Mononuclear cell (primary cell): ENCODE data around the gene IGF2BP3. TPM values are rescaled to one million over a fixed set of nuclear protein-coding genes. Genes with fewer than 3 reads are reported as not detected.
"Not testable (repeated sequence)": the region's sequence is repeated elsewhere in the genome, so short reads cannot be mapped to it uniquely, and the experiment has no call there.

Experiments used
- H3K27me3 ChIP-seq: 2 replicates; pipeline ENCODE4 v1.6.0; 2011; ENCODE audit warnings: low read length, control low read depth; ENCODE audit not compliant: insufficient read depth
- H3K4me1 ChIP-seq: 2 replicates; pipeline ENCODE4 v1.5.1; 2011; ENCODE audit warnings: mild to moderate bottlenecking, low read length, control low read depth; ENCODE audit not compliant: insufficient read depth
- H3K4me3 ChIP-seq: 2 replicates; pipeline ENCODE4 v1.5.1; 2011; ENCODE audit warnings: mild to moderate bottlenecking, low read length, moderate library complexity
- H3K9me3 ChIP-seq: 2 replicates; pipeline ENCODE4 v1.5.1; 2011; ENCODE audit warnings: low read depth, mild to moderate bottlenecking, control low read depth, low read length
- total RNA-seq: library from RNA; depleted of rRNA; stranded (reverse); fragments of >200 nt; gene quantifications from one replicate; pipeline ENCODE4 v1.2.3, GENCODE V29; 2012

The IGF2BP3 gene
- total RNA-seq, 1 donor = 13.7 TPM

GRCh38 chr7:23335621-23336020 lies 134.7 kb downstream of the IGF2BP3 start:
- Histone ChIP-seq H3K9me3 (no peaks in the 10 kb centered on the region), H3K27me3 (peaks cover 3% of the 10 kb centered on the region), H3K4me1 (no peaks in the 10 kb centered on the region), H3K4me3 (no peak overlapping the region)

DNA sequence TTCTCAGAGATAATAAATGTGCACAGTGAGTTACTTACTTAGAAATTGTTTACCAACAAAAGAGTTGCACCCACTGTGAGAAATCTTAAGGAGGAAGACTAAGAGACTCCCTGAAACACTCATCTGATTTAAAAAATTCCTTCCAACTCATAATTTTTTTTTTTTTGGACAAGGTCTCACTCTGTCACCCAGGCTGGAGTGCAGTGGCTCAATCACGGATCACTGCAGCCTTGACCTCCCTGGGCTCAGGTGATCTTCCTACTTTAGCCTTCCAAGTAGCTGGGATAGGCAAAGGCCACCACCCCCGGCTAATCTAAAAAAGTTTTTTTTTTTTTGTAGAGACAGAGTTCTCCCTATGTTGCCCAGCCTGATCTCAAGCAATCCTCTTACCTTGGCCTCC lies 135.2 kb downstream of the IGF2BP3 start:
- Histone ChIP-seq H3K27me3 (peaks cover 3% of the 10 kb centered on the region), H3K9me3 (no peaks in the 10 kb centered on the region), H3K4me3 (no peak overlapping the region), H3K4me1 (no peaks in the 10 kb centered on the region)

DNA sequence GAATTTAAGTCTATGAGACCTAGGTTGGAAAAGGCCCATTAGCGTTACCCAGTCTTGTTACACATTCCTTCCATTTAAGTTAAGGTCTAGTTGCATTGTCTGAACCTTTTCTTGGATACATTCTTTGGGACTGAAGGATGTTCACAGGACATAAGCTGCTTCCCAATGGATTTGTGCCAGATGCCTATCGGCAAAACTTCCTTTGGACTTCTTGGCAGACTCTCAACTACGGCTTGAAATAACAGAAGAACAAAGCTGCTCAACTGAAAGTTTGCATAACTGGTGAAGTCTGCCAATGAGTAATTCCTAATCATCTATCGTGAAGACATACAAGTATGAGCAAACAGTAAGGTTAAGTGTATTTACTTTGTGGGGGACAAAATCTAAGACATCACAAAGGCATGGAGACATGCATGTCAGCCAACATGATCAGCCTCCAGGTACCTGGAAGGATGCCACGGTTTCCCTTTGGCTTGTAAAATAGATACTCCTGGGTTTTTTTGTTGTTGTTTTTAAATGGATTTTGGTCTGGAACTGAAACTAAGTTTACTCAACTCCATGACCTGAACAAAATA lies 135.7 kb downstream of the IGF2BP3 start:
- no peaks in the 10 kb centered on the region for H3K9me3 ChIP-seq
- H3K4me3 ChIP-seq = no peak overlapping the region
- peaks cover 3% of the 10 kb centered on the region for H3K27me3 ChIP-seq
- no peaks in the 10 kb centered on the region for H3K4me1 ChIP-seq

DNA sequence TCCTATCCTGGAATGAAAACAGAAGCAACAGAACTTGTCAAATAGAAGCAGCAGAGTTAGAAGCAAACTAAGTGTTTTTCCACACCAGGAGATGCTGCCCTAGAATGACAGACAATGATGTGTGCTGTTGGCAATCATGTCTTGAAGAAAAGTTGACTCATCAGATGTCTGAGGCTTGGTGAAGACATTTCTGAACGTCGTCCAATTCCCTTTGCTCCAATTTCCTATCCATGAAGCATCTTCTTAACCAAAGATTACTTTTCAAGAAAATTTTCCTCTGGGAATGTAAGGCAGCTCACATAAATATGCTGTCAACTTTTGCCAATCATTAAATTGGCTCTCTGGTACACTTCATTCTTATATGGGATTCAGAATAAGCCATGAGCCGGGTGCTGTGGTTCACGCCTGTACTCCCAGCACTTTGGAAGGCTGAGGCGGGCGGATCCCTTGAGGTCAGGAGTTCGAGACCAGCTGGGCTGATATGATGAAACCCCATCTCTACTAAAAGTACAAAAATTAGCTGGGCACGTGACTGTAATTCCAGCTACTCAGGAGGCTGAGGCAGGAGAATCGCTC lies 136.5 kb downstream of the IGF2BP3 start:
- Histone ChIP-seq H3K4me1 (no peaks in the 10 kb centered on the region), H3K27me3 (peaks cover 3% of the 10 kb centered on the region), H3K9me3 (no peaks in the 10 kb centered on the region), H3K4me3 (no peak overlapping the region)

DNA sequence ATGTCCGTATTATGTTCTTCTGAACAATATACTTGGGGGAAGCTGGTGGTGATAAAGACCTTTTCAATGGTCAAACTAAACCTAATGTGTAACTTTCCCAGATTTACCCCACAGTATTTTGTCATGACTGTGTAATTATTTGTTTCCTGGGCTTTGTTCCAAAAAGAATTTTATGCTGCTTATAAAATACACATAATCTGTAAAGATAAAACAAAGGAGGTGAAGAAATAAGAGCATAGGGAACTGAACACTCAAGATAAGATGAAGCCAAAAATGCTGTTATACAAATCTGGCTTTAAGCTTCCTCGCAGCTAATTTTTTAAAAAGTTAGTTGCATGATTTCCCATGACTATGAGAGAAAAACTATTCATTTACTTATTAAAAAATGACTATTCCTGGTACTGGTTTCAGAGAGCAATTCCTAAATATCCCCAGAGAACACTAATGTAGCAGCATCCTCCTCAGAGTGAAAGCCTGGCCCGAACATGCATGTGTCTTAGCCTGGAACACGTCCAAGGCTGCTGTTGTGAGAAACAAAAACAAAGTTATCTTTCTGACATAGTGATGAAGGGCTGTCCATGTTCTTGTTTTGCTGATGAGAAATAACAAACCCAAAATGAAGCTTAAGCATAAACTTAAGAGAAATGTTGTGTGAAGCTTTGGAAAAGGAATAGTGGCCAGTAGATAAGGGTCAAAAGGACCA lies 137.2 kb downstream of the IGF2BP3 start:
- no peak overlapping the region for H3K4me3 ChIP-seq
- H3K9me3 ChIP-seq = no peaks in the 10 kb centered on the region
- H3K27me3 ChIP-seq = peaks cover 3% of the 10 kb centered on the region
- H3K4me1 ChIP-seq = no peaks in the 10 kb centered on the region

- Histone ChIP-seq H3K4me3 (no peak overlapping the region), H3K9me3 (no peaks in the 10 kb centered on the region), H3K4me1 (no peaks in the 10 kb centered on the region), H3K27me3 (peaks cover 1% of the 10 kb centered on the region)
Measured at GRCh38 chr7:23332193-23332592, 138.1 kb downstream of the IGF2BP3 start.

- Histone ChIP-seq H3K9me3 (no peaks in the 10 kb centered on the region), H3K27me3 (no peaks in the 10 kb centered on the region), H3K4me3 (no peak overlapping the region), H3K4me1 (no peaks in the 10 kb centered on the region)
Measured at GRCh38 chr7:23331132-23331531, 139.2 kb downstream of the IGF2BP3 start.

DNA sequence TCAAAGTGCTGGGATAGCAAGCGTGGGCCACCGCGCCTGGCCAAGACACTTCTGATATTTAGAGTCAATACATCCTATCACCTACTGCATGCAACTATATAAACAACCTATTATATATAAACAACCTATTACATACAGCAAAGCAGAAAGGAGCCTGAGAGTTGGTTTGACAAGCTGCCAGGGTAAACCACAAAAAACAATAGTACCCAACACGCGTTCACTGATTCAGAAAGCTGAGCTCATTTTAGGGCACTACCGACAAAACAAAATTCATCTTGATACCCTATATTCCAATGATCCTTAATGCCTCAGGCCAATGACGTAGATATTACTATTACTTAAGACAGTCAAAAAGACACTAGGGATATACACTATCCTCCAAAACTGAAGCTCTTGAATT lies 154.9 kb downstream of the IGF2BP3 start:
- no peak overlapping the region for H3K4me3 ChIP-seq
- no peaks in the 10 kb centered on the region for H3K27me3 ChIP-seq
- no peaks in the 10 kb centered on the region for H3K9me3 ChIP-seq
- H3K4me1 ChIP-seq = no peaks in the 10 kb centered on the region

DNA sequence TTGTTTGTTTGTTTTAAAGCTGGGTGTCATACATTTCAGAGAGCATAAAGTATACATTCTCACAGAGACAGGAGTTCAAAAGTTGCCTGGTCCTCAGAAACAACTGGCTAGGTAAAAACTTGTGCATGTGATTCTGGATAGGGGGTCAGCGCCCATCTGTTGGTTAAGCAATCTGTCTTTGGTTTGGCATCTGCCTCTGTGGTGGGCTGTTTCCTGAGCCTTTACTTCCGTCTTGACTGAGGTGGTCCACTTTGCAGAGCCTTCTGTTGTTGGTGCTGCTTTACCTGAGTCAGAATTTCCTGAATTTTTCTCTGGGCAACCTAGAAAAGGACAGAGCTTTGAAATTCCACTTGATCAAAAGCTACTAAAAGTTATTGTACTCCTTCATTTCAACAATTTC lies 158.2 kb downstream of the IGF2BP3 start:
- H3K9me3 ChIP-seq, H3K4me3 ChIP-seq, H3K27me3 ChIP-seq, H3K4me1 ChIP-seq: not testable (repeated sequence)

DNA sequence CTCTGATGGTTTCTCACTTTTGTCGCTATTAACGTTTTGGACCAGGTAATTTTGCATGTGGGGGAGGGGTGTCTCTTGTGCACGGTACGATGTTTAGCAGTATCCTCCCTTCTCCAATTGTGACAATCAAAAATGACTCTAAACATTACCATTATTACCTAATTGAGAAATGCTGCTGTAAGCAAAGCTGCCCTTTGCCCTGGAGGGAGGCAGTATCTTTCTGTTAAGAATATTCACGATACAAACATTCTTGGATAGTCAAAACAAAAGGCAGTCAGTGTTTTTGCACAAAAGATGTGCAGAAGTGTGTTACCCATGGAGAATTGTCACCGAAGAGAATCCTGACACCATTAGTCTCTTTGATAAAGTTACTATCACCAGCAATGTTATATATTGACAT lies 161.5 kb downstream of the IGF2BP3 start:
- no peak overlapping the region for H3K4me3 ChIP-seq
- H3K9me3 ChIP-seq = no peaks in the 10 kb centered on the region

DNA sequence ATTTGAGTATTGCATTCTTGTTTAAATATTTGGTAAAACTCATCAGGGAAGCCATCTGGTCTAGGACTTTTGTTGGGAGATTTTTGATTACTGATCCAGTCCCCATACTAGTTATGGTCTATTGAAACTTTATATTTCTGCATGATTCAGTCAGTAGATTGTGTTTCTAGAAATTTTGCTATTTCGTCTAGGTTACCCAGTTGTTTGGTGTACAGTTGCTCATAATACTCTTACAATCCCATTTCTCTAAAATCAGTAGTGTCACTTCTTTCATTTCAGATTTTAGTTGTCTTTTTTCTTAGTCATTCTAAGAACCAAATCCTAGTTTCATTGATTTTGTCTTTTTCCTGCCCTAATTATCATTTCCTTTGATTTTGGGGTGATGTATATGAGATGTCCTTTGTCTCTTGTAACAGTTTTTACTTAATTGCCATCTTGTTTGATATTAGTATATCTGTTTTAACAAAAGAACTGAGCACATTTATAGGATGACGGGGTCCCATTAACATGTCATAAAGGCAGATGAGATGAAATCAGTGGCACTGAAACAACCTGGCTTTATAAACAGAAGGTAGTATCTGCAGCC lies 163.3 kb downstream of the IGF2BP3 start:
- Histone ChIP-seq H3K27me3 (no peaks in the 10 kb centered on the region), H3K4me3 (no peak overlapping the region), H3K9me3 (no peaks in the 10 kb centered on the region), H3K4me1 (peaks cover 8% of the 10 kb centered on the region)

More for the DNA sequence above, 161.5 kb downstream of the IGF2BP3 start:
- H3K27me3 ChIP-seq = no peaks in the 10 kb centered on the region
- H3K4me1 ChIP-seq = peaks cover 4% of the 10 kb centered on the region

GRCh38 chr7:23299770-23300300 lies 170.5 kb downstream of the IGF2BP3 start:
- H3K27me3 ChIP-seq = no peaks in the 10 kb centered on the region
- H3K9me3 ChIP-seq = no peaks in the 10 kb centered on the region
- H3K4me3 ChIP-seq = peak overlapping the region; percentile 71
- peaks cover 33% of the 10 kb centered on the region for H3K4me1 ChIP-seq

DNA sequence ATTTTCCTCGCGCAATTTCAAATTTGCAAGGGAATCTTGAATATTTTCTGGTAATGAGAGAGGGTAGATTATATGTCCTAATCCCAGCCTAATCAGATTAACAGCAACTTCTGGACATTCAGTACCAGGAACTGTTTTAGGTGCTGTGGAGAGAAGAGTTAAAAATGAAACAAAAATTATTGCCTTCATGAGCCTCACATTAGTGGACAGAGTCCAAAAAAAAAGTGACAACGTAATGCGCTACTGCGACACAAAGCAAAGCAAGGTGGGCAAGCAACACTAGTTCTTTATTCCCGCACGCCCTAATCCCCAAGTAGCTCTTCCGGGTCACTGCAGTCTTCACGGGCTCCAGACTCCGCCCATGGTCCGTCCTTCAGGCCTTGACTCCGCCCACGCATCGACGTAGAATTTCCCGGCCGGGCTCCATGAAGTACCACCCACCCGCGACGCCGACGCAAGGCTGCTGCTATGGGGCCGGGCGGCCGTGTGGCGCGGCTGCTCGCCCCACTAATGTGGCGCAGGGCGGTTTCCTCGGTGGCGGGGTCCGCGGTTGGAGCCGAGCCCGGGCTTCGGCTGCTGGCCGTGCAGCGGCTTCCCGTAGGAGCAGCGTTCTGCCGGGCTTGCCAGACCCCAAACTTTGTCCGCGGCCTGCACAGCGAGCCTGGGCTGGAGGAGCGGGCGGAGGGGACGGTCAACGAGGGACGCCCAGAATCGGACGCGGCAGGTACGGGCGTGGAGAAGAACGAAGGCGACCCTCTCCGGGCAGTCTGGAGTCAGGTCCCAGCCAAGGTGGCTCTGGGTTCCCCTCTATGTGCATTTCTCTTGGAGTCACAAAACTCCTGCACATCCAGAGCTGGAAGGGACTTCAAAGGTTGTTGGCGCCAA lies 171.2 kb downstream of the IGF2BP3 start, which contains the start of gene MALSU1:
TSS of gene MALSU1 (plus strand) at position 455 of the 885 bp plus-strand sequence. CDS start at position 469, 14 bp downstream.
- peak within 1 kb of the TSS; percentile 71 for H3K4me3 ChIP-seq
- no peaks in the 10 kb centered on the region for H3K9me3 ChIP-seq

GRCh38 chr7:23298141-23298881 lies 172.0 kb downstream of the IGF2BP3 start:
- Histone ChIP-seq H3K27me3 (no peaks in the 10 kb centered on the region), H3K4me3 (peak overlapping the region; percentile 71)

More for the DNA sequence above, 171.2 kb downstream of the IGF2BP3 start, which contains the start of gene MALSU1:
- H3K4me1 ChIP-seq = peaks cover 33% of the 10 kb centered on the region
- H3K27me3 ChIP-seq = no peaks in the 10 kb centered on the region

More at GRCh38 chr7:23298141-23298881, 172.0 kb downstream of the IGF2BP3 start:
- no peaks in the 10 kb centered on the region for H3K9me3 ChIP-seq
- H3K4me1 ChIP-seq = peaks cover 25% of the 10 kb centered on the region
